ENCODE measurements around the gene ZNF83. TPM values are rescaled to one million over a fixed set of nuclear protein-coding genes. Genes with fewer than 3 reads are reported as not detected.
"Not testable (repeated sequence)": the region's sequence is repeated elsewhere in the genome, so short reads cannot be mapped to it uniquely, and the experiment has no call there.

Gene ZNF83
- total RNA-seq, 3 donors from 2014 or later (not counting 1 experiment from before 2014, with no cell fraction given), result 46.8 to 114 (median 96.9) TPM

GRCh38 chr19:52570000-52570861 is 67.9 kb downstream of the ZNF83 start, which contains the start of gene ZNF701:
ZNF701 (plus strand) TSS chr19:52570287; CDS start chr19:52574148, 3,861 bp downstream.
- Mint-ChIP-seq H3K36me3 (peaks cover 15% of the 10 kb centered on the region), H3K27me3 (ENCODE audit: low read depth in 2 of 2) (no peaks in the 10 kb centered on the region), H3K4me1 (peaks cover 32 to 39% of the 10 kb centered on the region in 2 donors), H3K27ac (peak within 1 kb of the TSS; percentile 91 to 94), H3K9me3 (peaks cover 0 to 4% of the 10 kb centered on the region in 2 donors), H3K4me3 (peak within 1 kb of the TSS; percentile 99)
- peaks cover 12% of the 10 kb centered on the region for H3K4me1 ChIP-seq (ENCODE audit: control insufficient read depth, insufficient read depth, low read length)
- no peaks in the 10 kb centered on the region for H3K27me3 ChIP-seq (ENCODE audit: control insufficient read depth, insufficient read depth, low read length)
- DNase-seq (peak; percentile 97 to 99), ATAC-seq (peak; percentile 98 to 100 (median 99))
- peaks cover 23% of the 10 kb centered on the region for H3K36me3 ChIP-seq (ENCODE audit: control insufficient read depth, insufficient read depth, low read length)
- WGBS (ENCODE audit: insufficient coverage), result under 1% methylated on average over 57 of the region's 57 CpGs
- H3K9me3 ChIP-seq (ENCODE audit: control insufficient read depth, insufficient read depth, low read length), result peaks cover 18% of the 10 kb centered on the region
- TF ChIP-seq CTCF (IDR thresholded peaks at IDR 0.05), result peak; percentile 37
- intact Hi-C loops (cut with micrococcal nuclease), result loop anchor here (1.0 to 2.0 kb wide), 3 partner anchors 27 to 43 kb away; partner anchors contain the start of gene ZNF808
- H3K27ac ChIP-seq (ENCODE audit: low read length), result peak within 1 kb of the TSS; percentile 76
- H3K4me3 ChIP-seq (ENCODE audit: low read length), result peak within 1 kb of the TSS; percentile 91

- intact Hi-C loops (cut with micrococcal nuclease); H3K27me3 ChIP-seq (ENCODE audit: control insufficient read depth, insufficient read depth, low read length); DNase-seq; H3K27me3 Mint-ChIP-seq (ENCODE audit: low read depth in 2 of 2); H3K9me3 Mint-ChIP-seq: not testable (repeated sequence)
- peak overlapping the region; percentile 91 to 94 for H3K27ac Mint-ChIP-seq
- Histone ChIP-seq H3K9me3 (ENCODE audit: control insufficient read depth, insufficient read depth, low read length) (peaks cover 24% of the 10 kb centered on the region), H3K36me3 (ENCODE audit: control insufficient read depth, insufficient read depth, low read length) (peaks cover 20% of the 10 kb centered on the region), H3K27ac (ENCODE audit: low read length) (peak overlapping the region; percentile 51), H3K4me1 (ENCODE audit: control insufficient read depth, insufficient read depth, low read length) (peaks cover 12% of the 10 kb centered on the region), H3K4me3 (ENCODE audit: low read length) (peak overlapping the region; percentile 91)
- 27% methylated on average over 13 of the region's 13 CpGs for WGBS (ENCODE audit: insufficient coverage)
- H3K4me3 Mint-ChIP-seq, result peak overlapping the region; percentile 99
- peak in 2 of 3 donors; percentile 2 for ATAC-seq
- peaks cover 32 to 39% of the 10 kb centered on the region in 2 donors for H3K4me1 Mint-ChIP-seq
- H3K36me3 Mint-ChIP-seq, result peaks cover 17% of the 10 kb centered on the region
Measured at GRCh38 chr19:52569638-52569999, 68.5 kb downstream of the ZNF83 start.

GRCh38 chr19:52567921-52568320 is 70.2 kb downstream of the ZNF83 start:
- Mint-ChIP-seq H3K4me1 (peaks cover 22 to 29% of the 10 kb centered on the region in 2 donors), H3K36me3 (peaks cover 21% of the 10 kb centered on the region), H3K27ac (no peak overlapping the region), H3K4me3 (no peak overlapping the region), H3K9me3 (peaks cover 1 to 9% of the 10 kb centered on the region in 2 donors), H3K27me3 (ENCODE audit: low read depth in 2 of 2) (no peaks in the 10 kb centered on the region)
- ATAC-seq (no peak), DNase-seq (no peak)
- Histone ChIP-seq H3K27me3 (ENCODE audit: control insufficient read depth, insufficient read depth, low read length) (no peaks in the 10 kb centered on the region), H3K9me3 (ENCODE audit: control insufficient read depth, insufficient read depth, low read length) (peaks cover 40% of the 10 kb centered on the region), H3K36me3 (ENCODE audit: control insufficient read depth, insufficient read depth, low read length) (peaks cover 13% of the 10 kb centered on the region), H3K27ac (ENCODE audit: low read length) (no peak overlapping the region), H3K4me3 (ENCODE audit: low read length) (no peak overlapping the region), H3K4me1 (ENCODE audit: control insufficient read depth, insufficient read depth, low read length) (peaks cover 12% of the 10 kb centered on the region)
- intact Hi-C loops (cut with micrococcal nuclease), result no loop called here
- WGBS (ENCODE audit: insufficient coverage), result 98% methylated on average over 14 of the region's 14 CpGs
- no peak for TF ChIP-seq CTCF (IDR thresholded peaks at IDR 0.05)

GRCh38 chr19:52566588-52566987 is 71.6 kb downstream of the ZNF83 start:
- Mint-ChIP-seq H3K27me3 (ENCODE audit: low read depth in 2 of 2) (no peaks in the 10 kb centered on the region), H3K4me3 (no peak overlapping the region), H3K9me3 (peaks cover 2 to 9% of the 10 kb centered on the region in 2 donors), H3K36me3 (peaks cover 24% of the 10 kb centered on the region), H3K4me1 (peaks cover 13 to 19% of the 10 kb centered on the region in 2 donors), H3K27ac (no peak overlapping the region)
- Histone ChIP-seq H3K27me3 (ENCODE audit: control insufficient read depth, insufficient read depth, low read length) (no peaks in the 10 kb centered on the region), H3K9me3 (ENCODE audit: control insufficient read depth, insufficient read depth, low read length) (peaks cover 52% of the 10 kb centered on the region), H3K4me3 (ENCODE audit: low read length) (no peak overlapping the region), H3K4me1 (ENCODE audit: control insufficient read depth, insufficient read depth, low read length) (peaks cover 12% of the 10 kb centered on the region), H3K36me3 (ENCODE audit: control insufficient read depth, insufficient read depth, low read length) (peaks cover 6% of the 10 kb centered on the region), H3K27ac (ENCODE audit: low read length) (no peak overlapping the region)
- no peak for ATAC-seq
- TF ChIP-seq CTCF (IDR thresholded peaks at IDR 0.05), result no peak
- 100% methylated on average over 1 of the region's 2 CpGs for WGBS (ENCODE audit: insufficient coverage)
- DNase-seq, result no peak
- intact Hi-C loops (cut with micrococcal nuclease), result no loop called here

Measured in natural killer cell (primary cell).